HepG2 (cell line): Measurements from ENCODE around the gene DTNA. TPM values are rescaled to one million over a fixed set of nuclear protein-coding genes. Genes with fewer than 3 reads are reported as not detected.

Experiments used
- ATAC-seq: fragments of 200-7000 bp; cut with Tn5 transposase; 3 replicates; pipeline ENCODE4 v1.9.1; 2020; ENCODE audit warnings: mild to moderate bottlenecking, moderate library complexity
- BruUV-seq: library from RNA; stranded (reverse); fragments of 400-500 nt; replicated peaks from 2 replicates; lab custom pipeline; 2021; lab: Mats Ljungman, UMichigan
- CTCF ChIA-PET: fragments of 300-600 bp; formaldehyde crosslinking; extraction: SDS; loops from one replicate; lab custom pipeline; 2021; ENCODE audit warnings: low total read pairs, inconsistent platforms, low intra/inter-chr PET ratio; lab: Yijun Ruan, JAX
- POLR2A ChIA-PET: fragments of 350-600 bp; sonication (Branson Sonifier 250); formaldehyde crosslinking; loops from one replicate; lab custom pipeline; 2020; ENCODE audit warnings: antibody characterized with exemption, inconsistent platforms; lab: Yijun Ruan, JAX
- DNase-seq: peaks from one replicate; pipeline ENCODE4 v3.0.0-alpha.2; 2015; ENCODE audit warnings: low spot score
- FAIRE-seq: peaks from 3 replicates; lab custom pipeline; 2011; peaks lifted over from hg19 to GRCh38; lab: Jason Lieb, UNC
- H2AFZ ChIP-seq: one replicate; pipeline ENCODE4 v1.6.1; 2011; ENCODE audit warnings: low read length, inconsistent platforms
- H3K27ac ChIP-seq: fragments of 300-600 bp; 3 replicates; pipeline ENCODE4 v1.8.0; 2011; ENCODE audit warnings: mixed run types, mild to moderate bottlenecking, mixed read lengths, low read length, inconsistent platforms; ENCODE audit not compliant: insufficient read depth; ENCODE audit errors: extremely low read length
- H3K27me3 ChIP-seq, 2 experiments: fragments of 200-600 bp in 1 of 2; 2 replicates in 1 of 2; 3 replicates in 1 of 2; pipeline versions ENCODE4 v1.6.0 to v1.8.0; 2011; ENCODE audit warnings: low read length in 2 of 2, mild to moderate bottlenecking in 2 of 2, moderate library complexity in 2 of 2, inconsistent platforms in 1 of 2; ENCODE audit not compliant: insufficient read depth in 2 of 2, control insufficient read depth in 1 of 2
- H3K36me3 ChIP-seq, 2 experiments: fragments of 200-600 bp in 1 of 2; replicated peaks in 1 of 2; 2 replicates in 1 of 2; 3 replicates in 1 of 2; pipeline versions ENCODE4 v1.5.1 to v1.8.0; 2011; ENCODE audit warnings: low read length in 2 of 2, inconsistent platforms in 1 of 2; ENCODE audit not compliant: insufficient read depth in 2 of 2, control insufficient read depth in 1 of 2
- H3K4me1 ChIP-seq: 2 replicates; pipeline ENCODE4 v1.5.1; 2012; ENCODE audit warnings: low read length, inconsistent platforms; ENCODE audit not compliant: insufficient read depth
- H3K4me2 ChIP-seq: 2 replicates; pipeline ENCODE4 v1.6.0; 2011; ENCODE audit warnings: low read depth, low read length, inconsistent platforms
- H3K4me3 ChIP-seq, 3 experiments: fragments of 200-600 bp in 1 of 3; sonication (generic), shearing (Covaris generic) in 1 of 3; replicated peaks in 1 of 3; 2 replicates each; pipeline ENCODE4 v1.5.1; 2011 to 2016; ENCODE audit warnings: low read length in 3 of 3, inconsistent platforms in 2 of 3, low read depth in 2 of 3, mild to moderate bottlenecking in 2 of 3, control low read depth in 1 of 3, mixed read lengths in 1 of 3; ENCODE audit not compliant: insufficient read depth in 1 of 3
- H3K79me2 ChIP-seq: one replicate; pipeline ENCODE4 v1.6.1; 2011; ENCODE audit warnings: low read length, inconsistent platforms; ENCODE audit not compliant: insufficient read depth
- H3K9ac ChIP-seq: 2 replicates; pipeline ENCODE4 v1.6.0; 2011; ENCODE audit warnings: mild to moderate bottlenecking, low read depth, low read length, inconsistent platforms; ENCODE audit not compliant: insufficient read depth
- H3K9me3 ChIP-seq: 2 replicates; pipeline ENCODE4 v1.5.1; 2012; ENCODE audit warnings: mild to moderate bottlenecking, low read length
- H4K20me1 ChIP-seq: 2 replicates; pipeline ENCODE4 v1.6.0; 2011; ENCODE audit warnings: inconsistent platforms, mild to moderate bottlenecking, low read length, moderate library complexity; ENCODE audit not compliant: insufficient read depth
- DPF2 ChIP-seq: sonication (generic); formaldehyde crosslinking; IDR thresholded peaks from 2 replicates; pipeline ENCODE4 v1.4.0; 2020; ENCODE audit warnings: mild to moderate bottlenecking, low read depth, missing genetic modification reagents, borderline replicate concordance
- GMEB2 ChIP-seq: IDR thresholded peaks from 2 replicates; pipeline ENCODE4 v1.6.1; 2016; ENCODE audit warnings: missing biosample characterization, missing genetic modification reagents, low read depth
- HNRNPLL ChIP-seq: fragments of 200-400 bp; formaldehyde crosslinking; IDR thresholded peaks from 2 replicates; pipeline ENCODE4 v1.6.1; 2017; ENCODE audit warnings: mild to moderate bottlenecking, low read depth, low read length; ENCODE audit not compliant: poor library complexity, severe bottlenecking
- IKZF4 ChIP-seq: sonication (generic); formaldehyde crosslinking; IDR thresholded peaks from 2 replicates; pipeline ENCODE4 v1.5.1; 2020; ENCODE audit warnings: borderline replicate concordance, mild to moderate bottlenecking, low read depth, missing genetic modification reagents; ENCODE audit errors: not compliant biosample characterization
- NR1H2 ChIP-seq: sonication (generic); formaldehyde crosslinking; IDR thresholded peaks from 2 replicates; pipeline ENCODE4 v1.8.1; 2022; ENCODE audit warnings: low read depth, missing genetic modification reagents, borderline replicate concordance
- PATZ1 ChIP-seq: sonication (generic); formaldehyde crosslinking; IDR thresholded peaks from 2 replicates; pipeline ENCODE4 v1.4.0; 2020; ENCODE audit warnings: missing genetic modification reagents
- PPARG ChIP-seq: conservative IDR thresholded peaks from 2 replicates; pipeline ENCODE4 v1.6.1; 2016; ENCODE audit warnings: missing biosample characterization, missing genetic modification reagents
- RBM22 ChIP-seq: fragments of 200-400 bp; formaldehyde crosslinking; optimal IDR thresholded peaks from 2 replicates; pipeline ENCODE3; 2017; ENCODE audit warnings: mild to moderate bottlenecking, low read length, moderate library complexity
- SMC3 ChIP-seq: IDR thresholded peaks from 2 replicates; pipeline ENCODE4 v1.6.1; 2011; ENCODE audit warnings: low read length, improper control_type of control experiment
- STAG1 ChIP-seq: sonication (generic); formaldehyde crosslinking; IDR thresholded peaks from 2 replicates; pipeline ENCODE4 v1.4.0; 2020; ENCODE audit warnings: missing genetic modification reagents
- TCF12 ChIP-seq, 2 experiments: fragments of 450-650 bp in 1 of 2; sonication (generic) in 1 of 2; formaldehyde crosslinking in 1 of 2; IDR thresholded peaks; 2 replicates each; pipeline versions ENCODE4 v1.6.1 to v1.8.0; 2017 to 2022; ENCODE audit warnings: antibody characterized with exemption in 1 of 2, mild to moderate bottlenecking in 1 of 2, missing genetic modification reagents in 1 of 2, moderate library complexity in 1 of 2
- YEATS4 ChIP-seq: sonication (generic); formaldehyde crosslinking; IDR thresholded peaks from 2 replicates; pipeline ENCODE4 v1.4.0; 2020; ENCODE audit warnings: missing genetic modification reagents, borderline replicate concordance
- ZNF317 ChIP-seq: sonication (generic); formaldehyde crosslinking; IDR thresholded peaks from 2 replicates; pipeline ENCODE4 v1.5.0; 2020; ENCODE audit warnings: mild to moderate bottlenecking, missing genetic modification reagents
- ZNF704 ChIP-seq: sonication (generic); formaldehyde crosslinking; IDR thresholded peaks from 2 replicates; pipeline ENCODE4 v1.8.1; 2023; ENCODE audit warnings: mild to moderate bottlenecking, inconsistent platforms, moderate library complexity, missing genetic modification reagents, borderline replicate concordance
- ZNF841 ChIP-seq: sonication (generic); formaldehyde crosslinking; IDR thresholded peaks from 2 replicates; pipeline ENCODE4 v1.8.1; 2023; ENCODE audit warnings: missing genetic modification reagents, borderline replicate concordance
- WGBS: methylation state at CpG from one replicate; pipeline ENCODE4 v1.1.6; 2017; ENCODE audit warnings: low lambda C conversion rate; 5-methylcytosine and 5-hydroxymethylcytosine counted together
- in situ Hi-C: cut with HindIII; loops from 2 replicates; pipeline ENCODE4 v1.10.0; 2017; ENCODE audit warnings: low pct_unique_long_range_greater_than_20kb; ENCODE audit not compliant: extremely low pct_ligation_motif_present
- intact Hi-C: fragments of 100-400 bp; cut with micrococcal nuclease; formaldehyde crosslinking; loops from one replicate; pipeline ENCODE4 v1.10.0; 2022; ENCODE audit not compliant: unreplicated experiment
- polyA plus RNA-seq, 8 experiments: library from polyadenylated mRNA; depleted of rRNA in 3 of 8; stranded (reverse) in 7 of 8; unstranded in 1 of 8; fragments of >200 nt; fragmentation: Illumina TruSeq in 4 of 8; extraction: Trizol in 4 of 8; gene quantifications; 2 replicates each; pipeline versions ENCODE4 v1.2.1 to v1.2.3, GENCODE V29; 2011 to 2016; ENCODE audit warnings: low read depth in 4 of 8, missing spikeins in 1 of 8, mixed read lengths in 1 of 8; ENCODE audit not compliant: insufficient read depth in 1 of 8
- total RNA-seq, 5 experiments: library from RNA; depleted of rRNA; stranded (reverse); fragments of >200 nt; fragmentation: Illumina TruSeq; extraction: Trizol; gene quantifications; 2 replicates each; pipeline ENCODE4 v1.2.3, GENCODE V29; 2016; ENCODE audit warnings: low read depth in 1 of 5
- TF ChIP-seq, protein P1 (sequence below), 2 experiments: sonication (generic) in 1 of 2; formaldehyde crosslinking in 1 of 2; IDR thresholded peaks; 2 replicates each; pipeline versions ENCODE4 v1.4.0 to v1.6.1; 2018 to 2020; ENCODE audit warnings: missing genetic modification reagents in 2 of 2, borderline replicate concordance in 1 of 2, low read depth in 1 of 2, mild to moderate bottlenecking in 1 of 2, missing biosample characterization in 1 of 2

The DTNA gene
- total and polyA plus RNA-seq, 2 of the 13 experiments (the other 11 are each of a cell fraction or from before 2014, with no cell fraction given), result 8.5 to 29.0 TPM

DNA sequence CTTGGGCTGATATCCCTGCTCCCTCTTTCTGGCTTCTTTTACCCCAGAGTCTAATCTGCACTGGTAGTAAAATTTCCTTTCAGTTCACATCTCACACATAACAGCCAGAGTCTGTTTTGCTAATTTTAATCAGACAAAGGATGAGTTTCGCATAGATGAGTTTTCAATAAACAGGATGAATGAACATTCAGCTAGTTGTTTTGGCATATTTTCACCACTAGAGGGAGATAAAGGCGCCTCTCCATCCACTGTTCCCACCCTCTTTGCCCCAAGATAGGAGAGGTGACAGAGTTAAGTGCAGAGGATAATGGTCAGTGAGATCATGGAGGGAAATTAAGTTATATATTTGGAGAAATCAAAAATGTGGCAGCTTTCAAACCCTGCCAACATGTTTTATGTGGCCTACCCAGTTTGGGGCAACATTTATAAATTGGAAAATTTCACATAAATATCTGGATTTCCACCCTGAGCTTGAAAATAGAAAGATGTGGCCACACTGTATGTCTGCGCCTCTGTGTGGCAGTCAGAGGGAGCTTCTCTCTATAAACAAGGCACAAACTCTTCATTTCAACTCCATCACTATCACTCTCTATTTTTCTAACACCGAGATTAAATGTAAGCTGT lies 48.5 kb upstream of the DTNA start:
- intact Hi-C loops (loop anchor here (1.0 to 2.0 kb wide), 3 partner anchors 127 to 309 kb away; no protein-coding TSS in a partner anchor), in situ Hi-C loops (loop anchor here (10.0 kb wide), 1 partner anchor 123 kb away; no protein-coding TSS in a partner anchor)
- WGBS, result 48% methylated on average over 4 of the region's 4 CpGs
- ATAC-seq (peak; percentile 90), FAIRE-seq (peak; percentile 58), DNase-seq (peak; percentile 48)
- H3K4me3 ChIP-seq, result no peak overlapping the region
- H3K9ac ChIP-seq, result no peak overlapping the region
- H3K4me2 ChIP-seq, result no peak overlapping the region
- no peaks in the 10 kb centered on the region for H3K36me3 ChIP-seq
- no peak overlapping the region for H3K27ac ChIP-seq
- H2AFZ ChIP-seq, result no peak overlapping the region
- no peaks in the 10 kb centered on the region for H3K27me3 ChIP-seq
- H3K79me2 ChIP-seq, result no peaks in the 10 kb centered on the region
- no peaks in the 10 kb centered on the region for H3K9me3 ChIP-seq
- CTCF ChIA-PET, result interaction anchor here (1.7 kb wide), 1 partner anchor 126 kb away, joined by 9 read pairs; no protein-coding TSS in a partner anchor
- peaks cover 11% of the 10 kb centered on the region for H3K4me1 ChIP-seq
- no peaks in the 10 kb centered on the region for H4K20me1 ChIP-seq
- POLR2A ChIA-PET, result no interaction called here
- no TSS peak for BruUV-seq
- TF ChIP-seq DPF2 (CRISPR knock-in tag), result no peak
- TF ChIP-seq ZNF841 (CRISPR knock-in tag), result no peak
- TF ChIP-seq GMEB2 (CRISPR knock-in tag), result no peak
- TF ChIP-seq TCF12 (IDR thresholded peaks at IDR 0.05), result no peak
- no peak for TF ChIP-seq TCF12 (CRISPR knock-in tag; IDR thresholded peaks at IDR 0.05)
- no peak for TF ChIP-seq YEATS4 (CRISPR knock-in tag)
- TF ChIP-seq, protein P1, sequence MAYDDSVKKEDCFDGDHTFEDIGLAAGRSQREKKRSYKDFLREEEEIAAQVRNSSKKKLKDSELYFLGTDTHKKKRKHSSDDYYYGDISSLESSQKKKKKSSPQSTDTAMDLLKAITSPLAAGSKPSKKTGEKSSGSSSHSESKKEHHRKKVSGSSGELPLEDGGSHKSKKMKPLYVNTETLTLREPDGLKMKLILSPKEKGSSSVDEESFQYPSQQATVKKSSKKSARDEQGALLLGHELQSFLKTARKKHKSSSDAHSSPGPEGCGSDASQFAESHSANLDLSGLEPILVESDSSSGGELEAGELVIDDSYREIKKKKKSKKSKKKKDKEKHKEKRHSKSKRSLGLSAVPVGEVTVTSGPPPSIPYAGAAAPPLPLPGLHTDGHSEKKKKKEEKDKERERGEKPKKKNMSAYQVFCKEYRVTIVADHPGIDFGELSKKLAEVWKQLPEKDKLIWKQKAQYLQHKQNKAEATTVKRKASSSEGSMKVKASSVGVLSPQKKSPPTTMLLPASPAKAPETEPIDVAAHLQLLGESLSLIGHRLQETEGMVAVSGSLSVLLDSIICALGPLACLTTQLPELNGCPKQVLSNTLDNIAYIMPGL (CRISPR knock-in tag; IDR thresholded peaks at IDR 0.05; ENCODE audit: borderline replicate concordance in 1 of 2, low read depth in 1 of 2), result no peak
- TF ChIP-seq IKZF4 (CRISPR knock-in tag), result no peak
- TF ChIP-seq PPARG (CRISPR knock-in tag), result no peak
- peak; percentile 57; the same call in 1 of the 2 replicates for TF ChIP-seq SMC3
- no peak for TF ChIP-seq PATZ1
- no peak for TF ChIP-seq HNRNPLL
- no peak for TF ChIP-seq RBM22
- TF ChIP-seq NR1H2 (CRISPR knock-in tag), result no peak
- no peak for TF ChIP-seq ZNF317
- TF ChIP-seq ZNF704 (CRISPR knock-in tag), result no peak
- TF ChIP-seq STAG1 (CRISPR knock-in tag), result peak; percentile 58
